ENCODE results near the gene GYG2.

- TF ChIP-seq POLR2AphosphoS5 (IDR thresholded peaks at IDR 0.05; ENCODE audit: low read depth) (no peak), CTCF (conservative IDR thresholded peaks at IDR 0.05; ENCODE audit: low read depth in 2 of 2) (no peak), EZH2phosphoT487 (IDR thresholded peaks at IDR 0.05; ENCODE audit: unreplicated experiment) (no peak), ETS1 (IDR thresholded peaks at IDR 0.05) (no peak)
These were observed 46.0 kb upstream of the GYG2 start for GRCh38 chrX:2782778-2783177.
